Neuron (in vitro differentiated cells): Measurements from ENCODE around the gene HOXA4.

ENCODE experiments used
- H2AFZ ChIP-seq: one replicate; pipeline ENCODE4 v1.6.1; 2013; ENCODE audit warnings: low read depth, mild to moderate bottlenecking, inconsistent platforms, low read length, moderate library complexity
- H3K27me3 ChIP-seq: one replicate; pipeline ENCODE4 v1.6.1; 2013; ENCODE audit warnings: low read length; ENCODE audit not compliant: insufficient read depth
- H3K36me3 ChIP-seq: one replicate; pipeline ENCODE4 v1.6.1; 2013; ENCODE audit warnings: low read length; ENCODE audit not compliant: insufficient read depth
- H3K4me1 ChIP-seq: one replicate; pipeline ENCODE4 v1.6.1; 2013; ENCODE audit warnings: low read length; ENCODE audit not compliant: insufficient read depth
- H3K4me3 ChIP-seq: 2 replicates; pipeline ENCODE4 v1.5.1; 2013; ENCODE audit warnings: mild to moderate bottlenecking, low read length, moderate library complexity
- H3K9me3 ChIP-seq: one replicate; pipeline ENCODE4 v1.6.1; 2013; ENCODE audit warnings: low read length

HOXA4 gene

GRCh38 chr7:27130540-27131389 is at the start of gene HOXA4:
Gene HOXA4, minus strand, starts transcription at chr7:27130757. Its CDS starts 24 bp downstream, at chr7:27130733.
- peaks cover 95% of the 10 kb centered on the region for H3K27me3 ChIP-seq
- H2AFZ ChIP-seq = peak within 1 kb of the TSS; percentile 42
- H3K4me3 ChIP-seq = peak within 1 kb of the TSS; percentile 51
- H3K36me3 ChIP-seq = no peaks in the 10 kb centered on the region
- H3K4me1 ChIP-seq = no peaks in the 10 kb centered on the region
- peaks cover 4% of the 10 kb centered on the region for H3K9me3 ChIP-seq

GRCh38 chr7:27179503-27180430 is 49.2 kb upstream of the HOXA4 start:
- H3K4me3 ChIP-seq = no peak overlapping the region
- H3K27me3 ChIP-seq = peaks cover 96% of the 10 kb centered on the region
- no peak overlapping the region for H2AFZ ChIP-seq
- peaks cover 9% of the 10 kb centered on the region for H3K4me1 ChIP-seq
- H3K9me3 ChIP-seq = peaks cover 3% of the 10 kb centered on the region
- H3K36me3 ChIP-seq = no peaks in the 10 kb centered on the region

DNA sequence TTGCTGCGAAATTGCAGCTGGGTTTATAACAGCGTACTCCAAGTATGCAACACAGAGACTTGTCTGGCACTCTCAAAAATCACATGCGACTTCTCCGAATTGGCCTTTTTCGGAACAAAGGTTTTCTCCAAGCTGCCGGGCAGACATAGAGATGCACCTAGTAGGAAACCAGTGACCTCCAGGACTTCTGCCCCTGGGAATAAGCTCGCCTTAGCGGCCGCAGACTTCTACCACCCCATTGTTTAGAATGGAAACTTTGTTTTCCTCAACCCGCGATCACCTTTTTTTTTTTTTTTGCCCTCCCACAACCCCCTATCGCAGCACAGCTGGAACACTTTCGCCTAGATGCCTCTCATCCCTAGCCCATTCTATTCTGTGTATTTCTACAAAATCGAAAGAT is 48.5 kb upstream of the HOXA4 start:
- Histone ChIP-seq H3K27me3 (peaks cover 98% of the 10 kb centered on the region), H3K9me3 (peaks cover 5% of the 10 kb centered on the region), H2AFZ (no peak overlapping the region), H3K4me1 (peaks cover 6% of the 10 kb centered on the region), H3K4me3 (no peak overlapping the region), H3K36me3 (no peaks in the 10 kb centered on the region)

GRCh38 chr7:27178366-27178765 is 47.8 kb upstream of the HOXA4 start:
- H3K4me1 ChIP-seq = peaks cover 6% of the 10 kb centered on the region
- H3K4me3 ChIP-seq = no peak overlapping the region
- H3K36me3 ChIP-seq = no peaks in the 10 kb centered on the region
- peaks cover 98% of the 10 kb centered on the region for H3K27me3 ChIP-seq
- H3K9me3 ChIP-seq = peaks cover 5% of the 10 kb centered on the region
- no peak overlapping the region for H2AFZ ChIP-seq

DNA sequence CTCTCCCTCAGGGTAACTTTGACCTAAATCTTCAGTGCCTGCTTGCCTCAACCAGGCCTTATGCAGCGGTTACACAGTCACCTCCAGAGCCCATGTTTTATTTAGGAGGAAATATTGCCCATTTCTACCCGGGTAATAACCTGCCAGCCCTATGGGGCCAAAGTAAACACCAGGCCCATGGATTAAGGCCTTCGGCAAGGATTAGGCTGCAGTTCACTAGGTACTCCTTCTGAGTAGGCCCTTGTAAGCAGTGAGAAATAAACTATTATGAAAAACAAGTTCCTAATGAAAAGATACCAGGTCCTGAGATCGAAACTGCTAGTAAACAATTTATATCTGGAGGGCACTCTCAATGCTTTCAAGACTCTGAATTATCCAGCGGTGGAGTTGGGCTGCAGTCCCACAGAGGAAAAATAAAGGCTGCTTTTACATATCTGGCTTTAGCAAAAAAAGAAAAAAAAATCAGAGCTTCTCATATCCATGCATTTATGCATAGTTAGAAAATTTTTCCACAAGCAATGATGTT is 47.3 kb upstream of the HOXA4 start:
- no peaks in the 10 kb centered on the region for H3K36me3 ChIP-seq
- peaks cover 98% of the 10 kb centered on the region for H3K27me3 ChIP-seq
- H3K4me1 ChIP-seq = peaks cover 6% of the 10 kb centered on the region
- H3K4me3 ChIP-seq = no peak overlapping the region
- H2AFZ ChIP-seq = no peak overlapping the region
- H3K9me3 ChIP-seq = peaks cover 5% of the 10 kb centered on the region

DNA sequence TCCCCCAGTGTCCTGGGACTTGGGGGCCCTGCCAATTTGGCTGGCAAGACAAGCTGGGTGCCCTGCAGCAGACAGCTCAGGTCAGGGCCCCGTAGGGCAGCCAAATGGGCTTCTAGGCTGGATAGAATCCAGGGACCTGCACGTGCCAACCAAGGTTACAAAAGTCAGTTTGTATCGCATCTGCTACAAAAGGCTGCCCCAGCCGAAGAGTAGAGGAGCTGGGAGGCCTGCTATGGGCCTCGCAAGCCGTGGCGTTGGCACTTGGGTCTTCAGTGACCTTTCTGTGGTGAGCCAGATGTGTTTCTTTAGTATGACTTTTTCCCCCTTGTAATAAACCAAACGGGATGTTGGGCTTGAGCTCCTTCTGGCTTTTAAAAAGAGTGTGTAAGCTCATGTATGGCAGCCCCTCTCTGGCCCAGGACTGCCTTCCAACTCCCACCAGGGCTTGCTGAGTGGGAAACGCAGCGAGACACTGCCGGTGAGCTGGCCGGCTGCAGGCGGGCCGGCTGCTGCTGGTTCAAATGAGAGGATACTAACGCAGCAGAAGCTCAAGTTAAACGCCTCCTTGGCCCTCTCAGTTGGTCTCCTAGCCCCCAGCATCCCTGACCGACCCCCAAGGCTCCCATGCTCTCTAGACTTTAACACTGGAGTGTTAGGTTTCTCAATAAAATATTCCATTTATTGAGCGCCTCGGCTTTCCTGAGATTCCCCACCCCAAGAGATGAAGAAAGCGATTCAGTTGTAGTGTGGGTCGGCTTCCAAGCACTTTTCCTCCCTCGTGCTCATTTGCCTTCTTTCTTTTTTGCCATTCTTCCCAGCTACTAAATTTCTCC is 46.6 kb upstream of the HOXA4 start:
- peaks cover 6% of the 10 kb centered on the region for H3K4me1 ChIP-seq

GRCh38 chr7:27176524-27176845 is 45.9 kb upstream of the HOXA4 start:
- peaks cover 6% of the 10 kb centered on the region for H3K4me1 ChIP-seq
- H3K9me3 ChIP-seq = peaks cover 5% of the 10 kb centered on the region
- H3K27me3 ChIP-seq = peaks cover 99% of the 10 kb centered on the region
- no peaks in the 10 kb centered on the region for H3K36me3 ChIP-seq
- no peak overlapping the region for H3K4me3 ChIP-seq
- no peak overlapping the region for H2AFZ ChIP-seq

More for the DNA sequence above, 46.6 kb upstream of the HOXA4 start:
- H2AFZ ChIP-seq = no peak overlapping the region
- H3K9me3 ChIP-seq = peaks cover 5% of the 10 kb centered on the region
- no peaks in the 10 kb centered on the region for H3K36me3 ChIP-seq
- H3K4me3 ChIP-seq = no peak overlapping the region
- peaks cover 98% of the 10 kb centered on the region for H3K27me3 ChIP-seq

GRCh38 chr7:27175626-27176523 is 45.3 kb upstream of the HOXA4 start:
- peaks cover 99% of the 10 kb centered on the region for H3K27me3 ChIP-seq
- peaks cover 5% of the 10 kb centered on the region for H3K9me3 ChIP-seq
- H2AFZ ChIP-seq = no peak overlapping the region
- H3K36me3 ChIP-seq = no peaks in the 10 kb centered on the region
- H3K4me1 ChIP-seq = peaks cover 6% of the 10 kb centered on the region
- H3K4me3 ChIP-seq = no peak overlapping the region

DNA sequence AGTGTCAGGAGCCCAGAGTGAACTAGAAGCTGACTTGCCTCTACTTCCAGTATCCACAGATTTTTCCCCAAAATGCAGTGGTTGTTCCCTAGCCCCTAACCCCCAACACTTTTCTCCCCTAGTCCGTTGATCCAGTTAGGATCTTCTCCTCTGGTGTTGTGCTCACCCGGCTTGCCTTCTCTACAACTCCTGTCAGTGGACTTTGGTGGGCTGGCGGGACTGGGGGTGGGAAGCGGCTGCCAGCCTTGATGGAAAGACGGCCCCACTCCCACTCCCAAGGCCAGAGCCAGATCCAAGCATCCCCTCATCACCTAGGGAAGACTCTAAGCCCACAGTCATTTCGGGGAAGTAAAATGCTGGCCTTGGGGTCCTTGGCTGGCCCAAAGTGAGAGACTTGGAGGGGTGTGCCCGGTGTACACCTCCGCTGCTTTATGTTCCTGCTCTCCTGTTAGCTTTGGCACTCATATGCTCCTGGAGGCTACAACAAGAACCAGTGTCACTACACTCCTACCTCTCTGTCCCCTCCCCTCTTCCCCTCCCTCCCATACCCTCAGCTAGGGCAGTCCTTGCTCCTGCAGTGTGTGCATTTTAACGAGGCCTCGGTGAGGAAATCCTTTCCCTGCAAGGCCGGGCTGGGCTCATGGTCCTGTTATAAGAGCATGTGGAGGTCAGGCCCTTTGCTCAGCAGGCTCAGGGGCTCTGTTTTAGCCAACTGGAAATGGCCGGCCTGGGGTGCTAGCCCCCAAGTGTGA is 44.5 kb upstream of the HOXA4 start:
- Histone ChIP-seq H3K36me3 (no peaks in the 10 kb centered on the region), H3K27me3 (peaks cover 100% of the 10 kb centered on the region), H2AFZ (no peak overlapping the region), H3K4me1 (peaks cover 6% of the 10 kb centered on the region), H3K4me3 (no peak overlapping the region), H3K9me3 (peaks cover 5% of the 10 kb centered on the region)

DNA sequence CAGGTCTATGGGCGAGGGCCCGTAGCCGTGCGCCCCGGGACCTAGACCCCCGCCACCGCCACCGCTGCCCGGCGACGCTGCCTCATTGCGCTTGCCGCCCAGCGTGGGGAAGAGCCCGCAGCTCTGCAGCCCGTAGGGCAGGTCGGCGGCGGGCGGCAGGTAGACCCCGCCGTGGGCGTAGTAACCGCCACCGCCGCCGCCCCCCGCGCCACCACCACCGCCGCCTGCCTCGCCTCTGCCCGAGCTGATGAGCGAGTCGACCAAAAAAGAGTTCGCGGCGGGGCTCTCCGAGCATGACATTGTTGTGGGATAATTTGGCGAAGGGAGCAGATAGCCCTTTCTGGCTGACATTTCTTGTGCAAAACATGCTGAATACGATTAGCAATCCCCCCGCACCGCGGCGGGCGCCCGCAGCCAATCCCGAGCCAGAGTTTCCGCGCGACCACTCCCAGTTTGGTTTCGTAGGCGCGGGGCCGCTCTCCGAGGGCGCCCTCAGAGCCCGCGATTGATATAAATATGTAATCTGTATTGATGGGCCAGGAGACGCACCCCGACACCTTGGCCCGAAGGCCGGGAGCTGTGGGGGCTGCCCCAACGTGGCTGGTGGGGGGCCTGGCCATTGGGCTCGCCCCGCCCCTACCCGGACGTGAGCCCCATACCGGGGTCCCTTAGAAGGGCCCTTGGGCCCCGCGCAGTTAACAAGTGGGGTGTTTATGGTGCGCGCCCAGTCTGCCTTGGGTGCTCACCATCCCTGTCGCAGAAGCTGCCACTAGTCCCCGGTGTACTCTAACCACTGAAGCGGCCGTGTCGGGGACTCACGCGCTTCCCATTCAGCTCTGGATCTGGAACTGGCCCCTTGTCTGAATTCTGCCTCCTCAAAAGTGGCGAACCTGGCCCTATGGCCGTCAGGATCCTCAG is 43.7 kb upstream of the HOXA4 start, which contains the start of gene HOXA10:
TSS of gene HOXA10 (minus strand) at position 365 of the 918 bp plus-strand sequence. CDS start at position 351, 14 bp downstream.
- Histone ChIP-seq H3K9me3 (peaks cover 5% of the 10 kb centered on the region), H3K36me3 (no peaks in the 10 kb centered on the region), H3K4me3 (no peak within 1 kb of the TSS), H2AFZ (peak within 1 kb of the TSS; percentile 80), H3K27me3 (peaks cover 99% of the 10 kb centered on the region), H3K4me1 (peaks cover 3% of the 10 kb centered on the region)
